Right lung (tissue), 10 donors: ENCODE measurements around the gene EVC. TPM values are rescaled to one million over a fixed set of nuclear protein-coding genes. Genes with fewer than 3 reads are reported as not detected.

Source experiments
- DNase-seq, 2 donors: peaks; one replicate each; pipeline ENCODE4 v3.0.0-alpha.2; 2013
- long read RNA-seq, 8 donors: transcript quantifications; one replicate each; lab custom pipeline, GENCODE V29; 2026
- polyA plus RNA-seq, 5 donors: library from polyadenylated mRNA; unstranded; fragments of 120-200 nt; gene quantifications; one replicate each; pipeline versions ENCODE4 v1.2.1 to v1.2.3, GENCODE V29; 2013; ENCODE audit warnings: inconsistent platforms in 1 of 5, low replicate concordance in 1 of 5; ENCODE audit not compliant: insufficient read length in 5 of 5, insufficient read depth in 1 of 5

The EVC gene
- polyA plus RNA-seq = 10 to 100 TPM; 21.6 to 32.5 (median 29.7) TPM
- long read RNA-seq, donor 1, full-length matches to known transcripts = 1 of 22 reads
- long read RNA-seq, donor 1, partial matches to known transcripts = 7 of 22 reads
- long read RNA-seq, donor 1, other reads (novel, unspliced or antisense) = 14 of 22 reads
- long read RNA-seq, donor 2 = 0 reads
- long read RNA-seq, donor 3 = 0 reads
- long read RNA-seq, donor 4, partial matches to known transcripts = 6 of 6 reads
- long read RNA-seq, donor 4, other reads (novel, unspliced or antisense) = 0 of 6 reads
- long read RNA-seq, donor 5, full-length matches to known transcripts = 2 of 20 reads
- long read RNA-seq, donor 5, partial matches to known transcripts = 12 of 20 reads
- long read RNA-seq, donor 5, other reads (novel, unspliced or antisense) = 6 of 20 reads
- long read RNA-seq, donor 6, partial matches to known transcripts = 6 of 6 reads
- long read RNA-seq, donor 6, other reads (novel, unspliced or antisense) = 0 of 6 reads
- long read RNA-seq, donor 7, partial matches to known transcripts = 5 of 18 reads
- long read RNA-seq, donor 7, other reads (novel, unspliced or antisense) = 13 of 18 reads
- long read RNA-seq, donor 8, partial matches to known transcripts = 5 of 5 reads
- long read RNA-seq, donor 8, other reads (novel, unspliced or antisense) = 0 of 5 reads

GRCh38 chr4:5710961-5711478 lies at the start of gene EVC:
TSS of gene EVC (plus strand) at chr4:5711201. CDS start at chr4:5711381, 180 bp downstream.
- DNase-seq = peak; percentile 77 to 81

GRCh38 chr4:5661237-5661636 lies 49.8 kb upstream of the EVC start:
- DNase-seq = no peak

- no peak for DNase-seq
Measured at GRCh38 chr4:5662555-5662954, 48.4 kb upstream of the EVC start.

GRCh38 chr4:5664778-5665177 lies 46.2 kb upstream of the EVC start:
- DNase-seq = no peak

- no peak for DNase-seq
Measured at GRCh38 chr4:5666741-5667140, 44.3 kb upstream of the EVC start.

- no peak for DNase-seq
Measured at GRCh38 chr4:5676763-5677162, 34.2 kb upstream of the EVC start.

GRCh38 chr4:5678977-5679376 lies 32.0 kb upstream of the EVC start:
- DNase-seq = no peak

- DNase-seq = no peak
Measured at GRCh38 chr4:5683566-5683965, 27.4 kb upstream of the EVC start.

GRCh38 chr4:5685296-5685695 lies 25.7 kb upstream of the EVC start:
- DNase-seq = no peak

- DNase-seq = no peak
Measured at GRCh38 chr4:5686338-5686737, 24.7 kb upstream of the EVC start.

GRCh38 chr4:5689065-5689464 lies 21.9 kb upstream of the EVC start:
- no peak for DNase-seq

GRCh38 chr4:5691491-5692132 lies 19.4 kb upstream of the EVC start:
- no peak for DNase-seq

GRCh38 chr4:5693871-5694270 lies 17.1 kb upstream of the EVC start:
- DNase-seq = no peak

- DNase-seq = no peak
Measured at GRCh38 chr4:5696341-5696740, 14.7 kb upstream of the EVC start.

GRCh38 chr4:5700459-5700858 lies 10.5 kb upstream of the EVC start:
- DNase-seq = no peak

GRCh38 chr4:5701971-5702370 lies 9.0 kb upstream of the EVC start:
- no peak for DNase-seq

- DNase-seq = no peak
Measured at GRCh38 chr4:5703831-5704230, 7.2 kb upstream of the EVC start.

GRCh38 chr4:5704276-5704675 lies 6.7 kb upstream of the EVC start:
- DNase-seq = no peak

- peak in 1 of 2 donors; percentile 27 for DNase-seq
Measured at GRCh38 chr4:5705647-5706320, 5.2 kb upstream of the EVC start.

- DNase-seq = no peak
Measured at GRCh38 chr4:5706486-5707290, 4.3 kb upstream of the EVC start.

GRCh38 chr4:5707366-5707765 lies 3.6 kb upstream of the EVC start:
- no peak for DNase-seq
